OCI-LY3 (cell line): ENCODE results near the gene RAB11FIP5.

Source experiments
- H2AFZ ChIP-seq: fragments of 200-600, 300-600 bp; shearing (Covaris generic); 2 replicates; pipeline ENCODE4 v1.6.0; 2014; ENCODE audit warnings: antibody characterized with exemption, low read depth, low read length
- H3K27ac ChIP-seq: fragments of 200-600, 300-600 bp; sonication (generic); 2 replicates; pipeline ENCODE4 v1.5.1; 2014; ENCODE audit warnings: mild to moderate bottlenecking, low read length, moderate library complexity, mixed read lengths
- H3K27me3 ChIP-seq: fragments of 200-600, 300-600 bp; sonication (generic); 2 replicates; pipeline ENCODE4 v1.6.1; 2014; ENCODE audit warnings: low read depth, low read length, mixed read lengths
- H3K36me3 ChIP-seq: fragments of 200-600, 300-600 bp; sonication (generic); replicated peaks from 2 replicates; pipeline ENCODE3; 2014; ENCODE audit warnings: low read depth, low read length, mixed read lengths
- H3K4me1 ChIP-seq: fragments of 300-600, 200-600 bp; sonication (generic); 2 replicates; pipeline ENCODE4 v1.6.1; 2014; ENCODE audit warnings: low read length, mixed read lengths
- H3K4me2 ChIP-seq: fragments of 200-600, 300-600 bp; sonication (generic); 2 replicates; pipeline ENCODE4 v1.6.1; 2014; ENCODE audit warnings: low read length, mixed read lengths
- H3K4me3 ChIP-seq: fragments of 300-600, 200-600 bp; sonication (generic); 2 replicates; pipeline ENCODE4 v1.5.1; 2014; ENCODE audit warnings: antibody characterized with exemption, mild to moderate bottlenecking, low read length, moderate library complexity
- H3K79me2 ChIP-seq: fragments of 300-600, 200-600 bp; shearing (Covaris generic); 2 replicates; pipeline ENCODE4 v1.6.1; 2014; ENCODE audit warnings: mild to moderate bottlenecking, low read length, mixed read lengths
- H3K9ac ChIP-seq: fragments of 300-600, 200-600 bp; shearing (Covaris generic); 2 replicates; pipeline ENCODE4 v1.6.0; 2014; ENCODE audit warnings: mild to moderate bottlenecking, low read length, moderate library complexity
- H3K9me3 ChIP-seq: fragments of 200-600, 300-600 bp; shearing (Covaris generic); 2 replicates; pipeline ENCODE4 v1.6.1; 2014; ENCODE audit warnings: low read length, mixed read lengths; ENCODE audit not compliant: insufficient read depth
- H4K20me1 ChIP-seq: fragments of 200-600, 300-600 bp; sonication (generic); 2 replicates; pipeline ENCODE4 v1.6.1; 2016; ENCODE audit warnings: low read length, mixed read lengths; ENCODE audit not compliant: insufficient read depth
- EZH2phosphoT487 ChIP-seq: fragments of 200-600 bp; shearing (Covaris generic); IDR thresholded peaks from 2 replicates; pipeline ENCODE4 v1.6.1; 2018; ENCODE audit warnings: antibody characterized with exemption, mixed run types, low read depth
- TF ChIP-seq, protein P1 (sequence below): fragments of 200-600, 300-600 bp; sonication (generic); IDR thresholded peaks from 2 replicates; pipeline ENCODE4 v1.5.1; 2014; ENCODE audit warnings: antibody characterized with exemption, low read length, low read depth

RAB11FIP5 gene

DNA sequence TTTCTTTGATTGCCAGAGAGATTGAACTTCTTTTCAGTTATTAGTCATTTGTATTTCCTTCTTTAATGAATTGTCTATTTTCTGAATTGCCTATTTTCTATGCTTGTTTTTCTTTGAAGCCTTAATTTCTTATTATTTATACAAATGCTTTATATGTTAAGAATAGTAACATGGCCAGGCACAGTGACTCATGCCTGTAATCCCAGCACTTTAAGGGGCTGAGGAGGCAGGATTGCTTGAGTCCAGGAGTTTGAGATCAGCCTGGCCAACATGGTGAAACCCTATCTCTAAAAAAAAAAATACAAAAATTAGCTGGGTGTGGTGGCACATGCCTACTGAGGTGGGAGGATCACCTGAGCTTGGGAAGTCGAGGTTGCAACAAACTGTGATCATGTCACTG is 4.7 kb upstream of the RAB11FIP5 start:
- no peak overlapping the region for H3K4me3 ChIP-seq
- no peaks in the 10 kb centered on the region for H3K9me3 ChIP-seq
- TF ChIP-seq, protein P1, sequence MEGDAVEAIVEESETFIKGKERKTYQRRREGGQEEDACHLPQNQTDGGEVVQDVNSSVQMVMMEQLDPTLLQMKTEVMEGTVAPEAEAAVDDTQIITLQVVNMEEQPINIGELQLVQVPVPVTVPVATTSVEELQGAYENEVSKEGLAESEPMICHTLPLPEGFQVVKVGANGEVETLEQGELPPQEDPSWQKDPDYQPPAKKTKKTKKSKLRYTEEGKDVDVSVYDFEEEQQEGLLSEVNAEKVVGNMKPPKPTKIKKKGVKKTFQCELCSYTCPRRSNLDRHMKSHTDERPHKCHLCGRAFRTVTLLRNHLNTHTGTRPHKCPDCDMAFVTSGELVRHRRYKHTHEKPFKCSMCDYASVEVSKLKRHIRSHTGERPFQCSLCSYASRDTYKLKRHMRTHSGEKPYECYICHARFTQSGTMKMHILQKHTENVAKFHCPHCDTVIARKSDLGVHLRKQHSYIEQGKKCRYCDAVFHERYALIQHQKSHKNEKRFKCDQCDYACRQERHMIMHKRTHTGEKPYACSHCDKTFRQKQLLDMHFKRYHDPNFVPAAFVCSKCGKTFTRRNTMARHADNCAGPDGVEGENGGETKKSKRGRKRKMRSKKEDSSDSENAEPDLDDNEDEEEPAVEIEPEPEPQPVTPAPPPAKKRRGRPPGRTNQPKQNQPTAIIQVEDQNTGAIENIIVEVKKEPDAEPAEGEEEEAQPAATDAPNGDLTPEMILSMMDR, result no peak
- TF ChIP-seq EZH2phosphoT487, result no peak
- no peak overlapping the region for H3K4me2 ChIP-seq
- H3K9ac ChIP-seq, result no peak overlapping the region
- no peaks in the 10 kb centered on the region for H4K20me1 ChIP-seq
- H3K4me1 ChIP-seq, result peaks cover 4% of the 10 kb centered on the region; the same call in 1 of the 2 replicates
- H3K36me3 ChIP-seq, result peaks cover 3% of the 10 kb centered on the region
- H2AFZ ChIP-seq, result no peak overlapping the region
- no peaks in the 10 kb centered on the region for H3K79me2 ChIP-seq
- no peaks in the 10 kb centered on the region for H3K27me3 ChIP-seq
- no peak overlapping the region for H3K27ac ChIP-seq

DNA sequence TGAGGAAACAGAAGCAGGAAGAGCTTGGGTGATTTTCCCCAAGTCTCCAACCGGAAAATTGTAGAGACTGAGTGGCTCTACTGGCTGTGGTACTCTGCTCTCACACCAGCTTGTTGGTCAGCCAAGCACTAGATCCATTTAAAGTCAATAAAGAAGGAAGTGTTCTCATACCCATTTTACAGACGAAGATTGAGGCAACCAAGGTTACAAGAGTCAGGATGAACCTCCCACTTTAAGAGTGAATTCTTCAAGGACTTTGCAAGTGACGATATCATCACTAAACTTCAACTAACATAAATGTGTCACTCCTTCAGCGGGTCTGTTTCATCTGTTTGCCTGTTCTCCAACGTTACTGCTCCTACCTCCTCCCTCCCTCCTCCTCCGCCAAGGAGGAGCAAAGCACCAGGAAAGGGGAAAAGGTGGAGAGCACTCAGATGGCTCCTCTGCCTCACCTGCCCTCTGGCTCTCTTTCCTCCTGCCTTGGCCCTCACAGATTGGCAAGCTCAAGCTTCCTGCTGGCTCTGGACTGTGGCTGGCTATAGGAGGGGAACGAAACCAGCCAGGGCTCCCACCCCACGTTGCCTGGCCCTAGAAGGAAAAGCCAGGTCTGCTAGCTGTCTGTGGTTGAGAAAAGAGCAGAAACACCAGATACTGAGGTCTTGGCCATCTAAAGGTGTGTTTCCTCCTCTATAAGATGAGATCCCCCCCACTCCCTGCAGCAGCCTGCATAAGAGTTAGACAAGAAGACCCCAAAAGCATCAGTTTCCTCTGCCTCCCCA is 3.6 kb upstream of the RAB11FIP5 start:
- Histone ChIP-seq H3K9me3 (no peaks in the 10 kb centered on the region), H3K4me2 (no peak overlapping the region), H3K4me1 (peaks cover 4% of the 10 kb centered on the region; the same call in 1 of the 2 replicates), H3K36me3 (peaks cover 3% of the 10 kb centered on the region), H3K27ac (no peak overlapping the region), H3K27me3 (no peaks in the 10 kb centered on the region), H4K20me1 (no peaks in the 10 kb centered on the region), H2AFZ (no peak overlapping the region), H3K9ac (no peak overlapping the region), H3K4me3 (no peak overlapping the region), H3K79me2 (no peaks in the 10 kb centered on the region)
- TF ChIP-seq, protein P1, result no peak
- TF ChIP-seq EZH2phosphoT487, result no peak

DNA sequence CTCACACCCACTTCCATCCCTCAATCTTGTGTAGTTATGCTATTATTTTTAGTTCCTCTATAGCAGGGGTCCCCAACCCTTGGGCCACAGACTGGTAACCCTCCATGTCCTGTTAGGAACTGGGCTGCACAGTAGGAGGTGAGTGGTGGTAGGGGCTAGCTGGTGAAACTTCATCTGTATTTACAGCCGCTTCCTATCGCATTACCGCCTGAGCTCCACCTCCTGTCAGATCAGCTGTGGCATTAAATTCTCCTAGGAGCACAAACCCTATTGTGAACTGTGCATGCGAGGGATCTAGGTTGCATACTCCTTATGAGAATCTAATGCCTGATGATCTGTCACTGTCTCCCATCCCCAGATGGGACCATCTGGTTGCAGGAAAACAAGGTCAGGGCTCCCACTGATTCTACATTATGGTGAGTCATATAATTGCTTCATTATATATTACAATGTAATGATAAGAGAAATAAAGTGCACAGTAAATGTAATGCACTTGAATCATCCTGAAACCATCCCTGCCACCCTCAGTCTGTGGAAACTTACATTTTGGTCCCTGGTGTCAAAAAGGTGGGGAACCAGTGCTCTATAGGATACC is 1.6 kb upstream of the RAB11FIP5 start:
- Histone ChIP-seq H3K36me3 (peaks cover 3% of the 10 kb centered on the region), H3K4me3 (no peak overlapping the region), H3K27ac (no peak overlapping the region), H3K9me3 (no peaks in the 10 kb centered on the region), H4K20me1 (no peaks in the 10 kb centered on the region), H3K9ac (no peak overlapping the region), H3K4me2 (no peak overlapping the region), H3K27me3 (no peaks in the 10 kb centered on the region), H2AFZ (no peak overlapping the region), H3K4me1 (peaks cover 4% of the 10 kb centered on the region; the same call in 1 of the 2 replicates), H3K79me2 (no peaks in the 10 kb centered on the region)
- no peak for TF ChIP-seq EZH2phosphoT487
- TF ChIP-seq, protein P1, result no peak
